Smooth muscle cell (in vitro differentiated cells): ENCODE measurements around the gene INAFM1. TPM values are rescaled to one million over a fixed set of nuclear protein-coding genes. Genes with fewer than 3 reads are reported as not detected.
A peak's percentile ranks its signal among the peaks of the same experiment; 100 is the strongest.

ENCODE experiments used
- DNase-seq: peaks from one replicate; lab custom pipeline; 2025; ENCODE audit not compliant: unreplicated experiment; lab: John Stamatoyannopoulos, UW
- H2AFZ ChIP-seq: fragments of 200-600 bp; sonication (generic); 2 replicates; pipeline ENCODE4 v1.6.0; 2016; ENCODE audit warnings: antibody characterized with exemption, low read depth, mild to moderate bottlenecking
- H3F3A ChIP-seq: fragments of 200-600 bp; sonication (generic); 2 replicates; pipeline ENCODE4 v1.6.0; 2017; ENCODE audit warnings: antibody characterized with exemption, low read depth
- H3K27ac ChIP-seq: fragments of 200-600 bp; sonication (generic); 2 replicates; pipeline ENCODE4 v1.5.1; 2016; ENCODE audit warnings: low read depth, mild to moderate bottlenecking
- H3K27me3 ChIP-seq: fragments of 200-600 bp; sonication (generic); 2 replicates; pipeline ENCODE4 v1.6.1; 2016; ENCODE audit warnings: low read depth, mild to moderate bottlenecking
- H3K36me3 ChIP-seq: fragments of 200-600 bp; sonication (generic); 2 replicates; pipeline ENCODE4 v1.5.1; 2016; ENCODE audit warnings: low read depth
- H3K4me1 ChIP-seq: fragments of 200-600 bp; sonication (generic); 2 replicates; pipeline ENCODE4 v1.5.1; 2016; ENCODE audit warnings: low read depth
- H3K4me2 ChIP-seq: fragments of 200-600 bp; sonication (generic); 2 replicates; pipeline ENCODE4 v1.6.0; 2016; ENCODE audit warnings: mild to moderate bottlenecking
- H3K4me3 ChIP-seq: fragments of 200-600 bp; sonication (generic); 2 replicates; pipeline ENCODE4 v1.5.1; 2016; ENCODE audit warnings: mild to moderate bottlenecking
- H3K79me2 ChIP-seq: fragments of 200-600 bp; sonication (generic); 2 replicates; pipeline ENCODE4 v1.6.0; 2016; ENCODE audit warnings: low read depth, mild to moderate bottlenecking
- H3K9ac ChIP-seq: fragments of 200-600 bp; sonication (generic); 2 replicates; pipeline ENCODE4 v1.6.0; 2016; ENCODE audit warnings: low read depth
- H3K9me3 ChIP-seq: fragments of 200-600 bp; sonication (generic); replicated peaks from 2 replicates; pipeline ENCODE4 v1.5.1; 2016; ENCODE audit warnings: low read depth
- H4K20me1 ChIP-seq: fragments of 200-600 bp; sonication (generic); 2 replicates; pipeline ENCODE4 v1.6.0; 2016; ENCODE audit warnings: low read depth
- CTCF ChIP-seq: fragments of 200-600 bp; sonication (generic); IDR thresholded peaks from 2 replicates; pipeline ENCODE4 v1.5.1; 2017; ENCODE audit warnings: borderline replicate concordance, mild to moderate bottlenecking, antibody characterized with exemption; ENCODE audit not compliant: insufficient read depth, poor library complexity, severe bottlenecking
- WGBS: methylation state at CpG from one replicate; pipeline ENCODE4 v1.1.7; 2016; ENCODE audit warnings: low lambda C conversion rate; 5-methylcytosine and 5-hydroxymethylcytosine counted together
- polyA plus RNA-seq: library from polyadenylated mRNA; unstranded; fragments of >200 nt; fragmentation: Nextera tagmentation; extraction: Ambion mirVana; gene quantifications from 2 replicates; pipeline ENCODE4 v1.2.1, GENCODE V29; 2016
- total RNA-seq: library from RNA; depleted of rRNA; stranded (reverse); fragments of >200 nt; gene quantifications from 2 replicates; pipeline ENCODE4 v1.2.3, GENCODE V29; 2014

Gene INAFM1
- total and polyA plus RNA-seq, 2 experiments from 2014 or later, result 7.2 to 29.7 TPM

- DNase-seq, result no peak
- Histone ChIP-seq H3K79me2 (peaks cover 10% of the 10 kb centered on the region), H3K4me1 (peaks cover 25% of the 10 kb centered on the region), H3K9ac (peak overlapping the region; percentile 73), H3K36me3 (no peaks in the 10 kb centered on the region), H3F3A (peaks cover 54% of the 10 kb centered on the region), H3K4me2 (peak overlapping the region; percentile 98), H3K4me3 (peak overlapping the region; percentile 96), H3K9me3 (no peaks in the 10 kb centered on the region), H3K27ac (peak overlapping the region; percentile 89), H4K20me1 (peaks cover 28% of the 10 kb centered on the region), H3K27me3 (no peaks in the 10 kb centered on the region), H2AFZ (no peak overlapping the region)
- TF ChIP-seq CTCF, result no peak
- 3% methylated on average over 9 of the region's 9 CpGs for WGBS
Observed at GRCh38 chr19:47229676-47230053, 45.0 kb upstream of the INAFM1 start.

DNA sequence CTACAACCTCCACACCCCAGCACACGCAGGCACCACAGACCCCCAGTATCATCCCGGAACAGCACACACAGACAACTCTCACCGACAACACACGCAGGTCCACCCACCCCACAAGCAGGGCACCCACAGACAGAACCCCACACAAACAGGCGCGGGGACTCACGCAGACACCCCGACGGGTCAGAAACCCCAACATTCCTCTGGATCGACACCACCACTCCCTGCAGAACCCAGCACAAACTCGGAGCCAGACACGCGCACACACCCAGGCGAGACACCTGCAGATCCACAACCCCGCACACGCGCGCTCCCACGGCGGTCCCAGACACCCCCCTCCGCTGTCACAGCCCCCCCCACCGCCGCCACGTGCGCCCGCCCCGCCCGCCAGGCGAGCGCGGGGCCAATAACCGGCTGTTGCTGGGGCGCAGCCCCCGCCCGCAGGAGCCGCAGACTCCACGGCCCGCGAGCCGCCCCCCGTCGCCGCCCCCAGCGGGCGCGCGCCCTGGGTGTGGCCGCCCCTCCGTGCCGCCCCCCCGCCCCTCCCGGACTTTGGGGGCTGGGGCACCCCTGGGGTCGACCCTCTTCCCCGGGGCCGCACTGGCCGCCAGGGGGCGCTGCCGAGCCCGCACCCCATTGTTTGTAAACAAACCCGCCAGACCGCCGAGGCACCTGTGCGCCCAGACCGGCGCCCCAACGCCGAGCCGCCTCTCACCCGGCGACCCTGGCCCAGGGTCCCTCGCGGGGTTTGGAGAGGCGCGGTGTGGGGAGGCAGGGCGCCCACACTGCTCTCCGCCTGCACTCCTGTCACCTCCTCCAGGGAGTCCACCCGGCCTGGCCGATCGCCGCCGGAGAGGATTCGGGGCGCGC, 44.4 kb upstream of the INAFM1 start:
- Histone ChIP-seq H3K27me3 (no peaks in the 10 kb centered on the region), H3K27ac (peak overlapping the region; percentile 90), H2AFZ (no peak overlapping the region), H3K9ac (peak overlapping the region; percentile 94), H3K4me2 (peak overlapping the region; percentile 98), H4K20me1 (peaks cover 25% of the 10 kb centered on the region), H3K9me3 (no peaks in the 10 kb centered on the region), H3K79me2 (peaks cover 4% of the 10 kb centered on the region), H3F3A (peaks cover 53% of the 10 kb centered on the region), H3K36me3 (no peaks in the 10 kb centered on the region), H3K4me3 (peak overlapping the region; percentile 96), H3K4me1 (peaks cover 25% of the 10 kb centered on the region)
- peak; percentile 49 for DNase-seq
- peak; percentile 93 for TF ChIP-seq CTCF
- 4% methylated on average over 34 of the region's 84 CpGs for WGBS

DNA sequence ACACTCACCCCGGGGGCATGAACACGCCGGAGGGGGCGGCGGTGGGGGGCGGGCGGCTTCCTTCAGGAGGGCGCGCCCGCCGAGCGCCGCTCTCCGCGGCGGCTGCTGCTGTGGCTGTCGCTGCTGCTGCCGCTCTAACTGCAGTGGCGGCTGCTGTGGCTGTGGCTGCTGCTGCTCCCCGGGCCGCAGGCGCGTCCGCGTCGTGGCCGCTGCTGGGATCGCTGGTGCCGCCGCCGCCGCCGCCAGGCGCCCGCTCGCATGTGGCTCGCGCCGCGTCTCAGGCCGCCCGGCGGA, 43.8 kb upstream of the INAFM1 start, which contains the start of gene BBC3:
Gene BBC3 (minus strand): TSS at position 279 of the 294 bp plus-strand sequence. CDS start 2,768 bp downstream, outside the sequence.
- peak within 1 kb of the TSS; percentile 92 for H3K27ac ChIP-seq
- no peaks in the 10 kb centered on the region for H3K27me3 ChIP-seq
- peak within 1 kb of the TSS; percentile 94 for H3K9ac ChIP-seq
- H3K9me3 ChIP-seq, result no peaks in the 10 kb centered on the region
- H3K4me3 ChIP-seq, result peak within 1 kb of the TSS; percentile 96
- peaks cover 20% of the 10 kb centered on the region for H3K4me1 ChIP-seq
- no peak for TF ChIP-seq CTCF
- H3K36me3 ChIP-seq, result no peaks in the 10 kb centered on the region
- H2AFZ ChIP-seq, result no peak within 1 kb of the TSS
- peaks cover 47% of the 10 kb centered on the region for H3F3A ChIP-seq
- peaks cover 4% of the 10 kb centered on the region for H3K79me2 ChIP-seq
- DNase-seq, result no peak
- H4K20me1 ChIP-seq, result peaks cover 24% of the 10 kb centered on the region
- peak within 1 kb of the TSS; percentile 98 for H3K4me2 ChIP-seq
- WGBS, result 0% methylated on average over 11 of the region's 43 CpGs
